Stimulated activated CD8-positive, alpha-beta memory T cell treated with anti-CD3 and anti-CD28 coated beads, Interleukin-4, amount 100 ng/mL, for 48 hours (primary cell): ENCODE measurements around the gene SKIC8.

Experiments used
- DNase-seq: peaks from one replicate; pipeline ENCODE4 v3.0.0-alpha.2; 2020

Gene SKIC8

DNA sequence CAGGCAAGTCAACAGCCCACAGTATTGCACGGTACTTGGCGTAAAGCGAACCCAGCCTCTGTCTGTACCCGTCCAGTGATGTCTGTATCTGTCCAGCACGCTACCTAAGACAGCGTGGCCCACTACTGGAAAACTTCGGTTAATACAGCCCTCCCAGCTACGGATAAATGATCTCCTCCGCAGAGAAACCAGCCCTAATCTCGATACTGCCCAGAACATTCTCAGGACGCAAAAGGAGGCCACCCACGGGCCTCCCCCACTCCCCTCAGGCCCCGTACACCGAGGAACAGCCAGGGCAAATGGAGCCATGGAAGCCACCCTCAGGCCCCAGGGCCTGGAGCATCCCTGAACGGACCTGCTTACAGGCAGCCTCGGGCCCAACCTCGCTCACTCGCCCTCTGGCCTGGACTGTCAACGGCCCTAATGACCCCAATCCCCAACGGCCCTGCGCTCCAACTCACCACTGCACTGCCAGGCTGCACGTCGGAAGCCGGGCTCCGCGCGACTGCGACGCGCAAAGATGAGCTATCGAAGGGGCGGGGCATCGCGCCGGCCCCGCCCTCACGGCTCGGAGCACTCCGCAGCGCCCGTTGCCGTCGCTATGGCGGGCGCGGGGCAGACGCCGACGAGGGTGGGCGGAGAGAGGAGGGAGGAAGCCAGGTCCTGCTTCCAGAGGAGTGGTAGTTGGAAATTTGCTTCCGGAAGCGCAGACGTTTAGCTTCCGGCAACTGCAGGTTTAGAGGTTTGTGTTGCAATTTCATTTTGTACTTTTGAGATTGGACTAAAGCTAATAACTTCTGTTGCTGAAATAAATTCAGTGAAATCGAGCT is at the start of gene SKIC8:
TSS of gene SKIC8 (minus strand) at position 509 of the 830 bp plus-strand sequence. CDS start 3,923 bp downstream, outside the sequence.
- DNase-seq: peak; percentile 92

- DNase-seq: no peak
Observed at GRCh38 chr15:78347586-78348543, 48.5 kb upstream of the SKIC8 start.

DNA sequence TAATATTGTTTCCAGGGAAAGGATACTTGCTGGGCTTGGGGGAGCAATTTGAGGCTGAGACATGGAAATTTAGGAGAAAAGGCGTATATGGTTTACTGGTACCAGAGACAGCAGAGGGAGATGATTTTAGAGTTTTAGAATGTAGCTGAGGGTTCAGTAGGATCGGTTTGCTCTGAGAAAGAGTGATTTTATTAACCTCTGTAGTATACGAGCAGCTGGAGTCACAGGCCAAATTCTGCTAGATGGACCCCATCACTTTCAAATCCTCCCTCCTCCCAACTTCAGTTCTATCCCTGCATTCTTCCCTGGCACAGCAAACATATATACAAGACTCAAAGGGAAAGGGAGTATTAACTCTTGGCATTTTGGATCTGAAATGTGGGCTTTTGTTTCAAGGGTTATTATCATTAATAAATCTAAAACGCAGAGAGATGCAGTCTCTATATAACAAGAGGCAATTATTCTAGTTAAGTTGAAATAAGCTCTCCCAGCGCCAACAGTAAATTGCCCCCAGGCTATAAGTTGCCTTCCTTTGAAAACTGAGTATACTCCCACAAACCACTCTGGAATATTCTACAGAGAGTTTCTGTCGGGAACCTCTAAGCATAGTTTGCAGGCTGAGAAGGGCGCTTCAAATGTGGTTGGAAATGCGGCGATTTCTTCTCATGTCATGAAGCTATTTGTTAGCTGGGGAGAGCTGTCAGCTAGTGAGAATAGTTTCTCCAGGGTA is 46.2 kb upstream of the SKIC8 start:
- no peak for DNase-seq

DNA sequence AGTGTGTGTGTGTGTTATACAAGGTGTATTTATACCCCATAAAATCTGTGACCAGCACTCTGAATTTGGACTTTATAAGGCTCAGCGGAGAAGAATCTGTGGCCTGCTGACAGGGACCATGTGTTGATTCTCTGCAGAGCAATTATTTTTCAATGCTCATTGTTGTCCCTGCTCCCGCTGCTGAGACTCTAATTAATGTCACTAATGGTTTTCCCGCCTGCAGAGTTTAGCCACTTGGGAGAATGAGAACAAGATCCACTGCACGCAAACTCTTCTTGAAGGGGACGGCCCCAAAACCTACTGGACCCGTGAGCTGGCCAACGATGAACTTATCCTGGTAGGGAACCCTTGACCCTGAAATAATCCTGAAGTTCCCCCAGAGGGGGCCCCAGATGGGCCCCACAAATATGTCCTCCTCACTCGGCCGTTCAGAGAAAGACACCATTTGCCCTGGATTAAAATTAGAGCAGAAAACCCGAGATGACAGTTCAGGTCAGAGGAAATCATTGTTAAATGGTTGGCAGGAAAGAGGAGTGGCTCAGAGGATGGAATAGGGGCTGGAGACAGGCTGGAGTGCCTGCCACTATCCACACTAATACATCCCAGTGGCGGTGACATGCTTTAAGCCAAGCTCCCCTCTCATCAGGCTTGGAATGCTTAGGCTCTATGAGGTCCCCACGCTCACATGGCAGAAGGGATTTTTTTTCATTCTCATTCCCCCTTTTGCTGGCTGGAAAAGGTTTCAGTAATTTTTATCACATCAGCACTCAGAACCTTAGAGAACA is 44.1 kb upstream of the SKIC8 start:
- no peak for DNase-seq

- no peak for DNase-seq
Observed at GRCh38 chr15:78342021-78342420, 42.6 kb upstream of the SKIC8 start.

GRCh38 chr15:78341057-78341987 is 41.9 kb upstream of the SKIC8 start:
- DNase-seq: no peak

GRCh38 chr15:78340231-78341056 is 41.0 kb upstream of the SKIC8 start, which contains the start of gene CRABP1:
Gene CRABP1, plus strand, starts transcription at chr15:78340353. Its CDS starts 76 bp downstream, at chr15:78340429.
- DNase-seq: no peak

DNA sequence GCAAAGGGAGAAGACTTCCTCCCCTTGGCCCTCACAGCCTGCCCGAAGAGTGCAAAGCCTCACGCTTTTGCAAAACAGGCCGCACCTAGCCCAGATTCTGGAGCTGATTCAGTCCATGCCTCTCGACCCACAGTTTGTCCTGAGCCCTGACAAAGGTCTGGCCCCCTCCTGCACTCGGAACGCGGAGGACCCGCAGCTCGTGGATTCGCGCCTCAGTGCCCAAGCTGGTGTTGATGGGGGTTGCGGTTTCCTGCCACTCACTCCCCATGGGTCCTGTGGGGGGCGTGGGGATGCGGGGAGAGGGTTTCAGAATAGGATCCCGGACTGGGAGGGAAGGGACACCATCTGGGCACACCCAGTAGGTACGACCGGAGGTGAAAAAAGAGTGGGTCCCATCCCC is 40.1 kb upstream of the SKIC8 start:
- no peak for DNase-seq

DNA sequence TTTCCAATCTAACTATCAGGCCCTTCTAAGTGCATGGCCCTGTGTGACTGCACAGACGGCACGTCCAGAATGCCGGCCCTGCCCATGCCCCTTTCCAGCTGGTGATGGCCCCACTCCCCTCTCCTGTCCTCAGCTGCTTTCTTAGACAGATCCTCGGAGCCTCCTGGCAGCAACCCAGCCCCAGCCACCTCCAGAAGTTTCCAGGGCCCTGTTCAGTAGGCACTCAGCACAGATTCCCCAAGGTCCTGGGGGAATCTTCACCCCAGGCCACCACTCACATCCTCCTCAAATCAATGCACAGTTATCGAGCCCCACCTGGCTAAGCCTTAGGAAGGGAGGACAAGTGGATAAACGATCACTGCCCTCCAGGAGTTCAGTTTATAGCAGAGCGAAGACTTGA is 39.4 kb upstream of the SKIC8 start:
- DNase-seq: no peak

DNA sequence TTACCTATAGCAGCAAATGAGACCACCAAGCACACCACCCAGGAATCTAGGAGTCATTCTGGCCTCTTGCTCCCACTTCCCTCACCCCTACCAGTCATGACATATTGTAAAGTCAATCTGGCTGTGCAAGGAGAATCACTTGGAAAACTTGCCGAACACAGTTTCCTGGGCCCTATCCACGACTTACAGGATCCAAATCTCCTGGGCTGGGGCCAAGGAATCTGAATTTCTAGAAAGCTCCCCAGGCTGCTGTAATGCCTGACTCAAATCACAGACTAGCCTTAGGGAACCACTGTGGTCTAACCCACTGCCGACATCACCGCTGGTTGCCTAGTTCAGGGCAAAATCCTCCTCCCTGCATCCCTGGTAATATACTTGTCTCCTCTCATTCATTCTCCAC is 36.6 kb upstream of the SKIC8 start:
- DNase-seq: no peak

GRCh38 chr15:78334845-78335244 is 35.4 kb upstream of the SKIC8 start:
- no peak for DNase-seq

- no peak for DNase-seq
Observed at GRCh38 chr15:78329625-78330024, 30.2 kb upstream of the SKIC8 start.

GRCh38 chr15:78327466-78327865 is 28.1 kb upstream of the SKIC8 start:
- DNase-seq: no peak

DNA sequence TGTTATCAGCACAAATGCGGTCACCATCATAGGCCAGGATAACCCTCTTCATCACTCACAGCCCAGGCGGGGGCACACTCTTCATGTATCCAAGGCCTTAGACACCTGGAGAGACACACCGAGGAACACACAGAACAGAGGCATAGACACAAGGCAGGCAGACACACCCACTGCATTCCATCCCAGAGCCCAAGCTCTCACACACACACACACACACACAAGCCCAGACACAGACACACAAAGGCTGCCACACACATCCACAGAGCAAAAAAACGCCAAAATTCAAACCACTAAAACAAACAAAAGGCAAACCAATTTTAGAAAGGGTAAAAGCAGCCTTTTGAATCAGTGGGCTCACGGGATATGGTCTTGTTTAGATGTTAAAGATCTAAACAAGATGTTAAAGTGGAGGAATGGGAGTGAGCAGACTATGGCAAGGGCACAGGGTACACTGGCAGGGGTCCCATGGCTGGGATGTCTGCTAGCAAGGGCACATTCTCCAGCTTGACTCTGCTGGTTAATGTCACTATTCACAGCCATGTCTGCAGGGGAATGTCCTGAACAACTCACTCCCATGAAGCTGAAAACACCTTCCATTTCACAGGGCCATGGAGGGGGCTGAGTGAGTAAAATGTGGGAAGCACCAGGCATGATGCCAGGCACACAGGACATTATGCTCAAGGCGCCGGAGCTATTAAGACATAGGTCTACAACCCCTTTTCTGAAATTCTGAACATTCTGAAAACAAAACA is 25.9 kb upstream of the SKIC8 start:
- DNase-seq: no peak

DNA sequence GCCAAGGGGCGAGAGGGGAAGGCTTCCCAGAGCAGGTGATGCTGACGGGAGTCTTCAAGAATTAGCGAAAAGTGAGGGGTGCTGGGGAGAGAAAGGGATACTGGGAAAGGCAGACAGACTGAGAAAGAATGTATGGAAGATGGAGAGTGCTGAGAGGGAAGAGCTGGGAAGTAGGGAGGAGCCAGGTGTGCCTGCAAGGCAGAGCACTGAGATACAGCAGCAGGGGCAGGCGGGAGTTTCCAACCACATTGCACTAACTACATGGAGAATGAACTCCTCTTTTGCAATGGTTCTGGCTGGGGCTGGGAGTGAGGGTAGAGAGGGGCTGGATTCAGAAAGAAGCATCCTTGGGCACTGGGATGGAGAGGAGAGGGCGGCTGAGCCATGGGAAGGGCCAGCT is 24.7 kb upstream of the SKIC8 start:
- DNase-seq: no peak

- no peak for DNase-seq
Observed at GRCh38 chr15:78323693-78324092, 24.3 kb upstream of the SKIC8 start.

- no peak for DNase-seq
Observed at GRCh38 chr15:78322724-78323521, 23.5 kb upstream of the SKIC8 start.

DNA sequence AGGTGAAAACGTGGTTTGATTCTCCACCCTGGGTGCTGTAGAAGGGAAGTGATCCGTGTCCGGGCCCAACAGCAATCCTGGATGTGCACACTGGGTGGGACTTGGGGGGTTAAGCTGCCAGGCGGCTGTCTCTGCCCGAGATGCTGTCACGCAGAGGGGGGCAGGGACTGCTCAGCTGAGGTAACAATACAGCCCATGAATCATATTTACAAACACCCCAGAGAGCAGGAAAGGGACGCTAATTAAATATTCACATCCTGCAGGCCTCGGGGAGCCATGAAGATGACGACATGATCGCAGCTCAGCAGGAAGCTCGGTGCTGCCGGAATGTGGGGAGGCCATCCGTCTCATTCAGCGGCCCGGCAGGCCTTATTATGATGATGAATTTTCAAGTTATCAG is 22.8 kb upstream of the SKIC8 start:
- DNase-seq: no peak
